Esophagus (tissue), 2 donors: ENCODE measurements around the gene SLC39A11. TPM values are rescaled to one million over a fixed set of nuclear protein-coding genes. Genes with fewer than 3 reads are reported as not detected.
"Not testable (repeated sequence)": the region's sequence is repeated elsewhere in the genome, so short reads cannot be mapped to it uniquely, and the experiment has no call there.

ENCODE experiments used
- H3K27ac ChIP-seq, 2 donors: one replicate each; pipeline ENCODE4 v1.5.1; 2013; ENCODE audit warnings: low read depth in 2 of 2, mild to moderate bottlenecking in 2 of 2, inconsistent platforms in 1 of 2, low read length in 1 of 2, moderate library complexity in 1 of 2
- H3K27me3 ChIP-seq, 2 donors: one replicate each; pipeline ENCODE4 v1.6.1; 2013; ENCODE audit warnings: low read length in 2 of 2, control low read depth in 1 of 2, mild to moderate bottlenecking in 1 of 2; ENCODE audit not compliant: insufficient read depth in 2 of 2, control insufficient read depth in 1 of 2
- H3K36me3 ChIP-seq, 2 donors: one replicate each; pipeline ENCODE4 v1.6.1; 2013; ENCODE audit warnings: low read length in 1 of 2; ENCODE audit not compliant: control insufficient read depth in 2 of 2, insufficient read depth in 2 of 2
- H3K4me1 ChIP-seq, 2 donors: one replicate each; pipeline ENCODE4 v1.6.1; 2013; ENCODE audit warnings: low read length in 1 of 2; ENCODE audit not compliant: control insufficient read depth in 2 of 2, insufficient read depth in 2 of 2
- H3K4me3 ChIP-seq, 2 donors: one replicate each; pipeline ENCODE4 v1.5.1; 2013; ENCODE audit warnings: low read length in 2 of 2, mild to moderate bottlenecking in 2 of 2, low read depth in 1 of 2, moderate library complexity in 1 of 2
- H3K9me3 ChIP-seq, 2 donors: one replicate each; pipeline ENCODE4 v1.6.1; 2013; ENCODE audit warnings: mild to moderate bottlenecking in 2 of 2, low read depth in 1 of 2, low read length in 1 of 2, moderate library complexity in 1 of 2; ENCODE audit not compliant: control insufficient read depth in 2 of 2, insufficient read depth in 1 of 2
- WGBS, 2 donors: extraction: QIAGEN DNeasy Blood & Tissue Kit; methylation state at CpG; one replicate each; pipeline ENCODE4 v1.1.7; 2013; 5-methylcytosine and 5-hydroxymethylcytosine counted together
- polyA plus RNA-seq, 2 donors: library from polyadenylated mRNA; stranded (reverse); fragments of 200-250 nt; gene quantifications; one replicate each; pipeline ENCODE4 v1.2.3, GENCODE V29; 2013
- donor health status: healthy with polysubstance abuse.
- donor health status: Bipolar disorder and iron deficiency.

The SLC39A11 gene
- polyA plus RNA-seq, 2 donors, result 10.6 to 11.7 TPM

GRCh38 chr17:72775919-72776318 lies 316.6 kb downstream of the SLC39A11 start:
- H3K9me3 ChIP-seq, result no peaks in the 10 kb centered on the region
- no peak overlapping the region for H3K27ac ChIP-seq
- H3K36me3 ChIP-seq, result peaks cover 0 to 2% of the 10 kb centered on the region in 2 donors
- H3K27me3 ChIP-seq, result no peaks in the 10 kb centered on the region
- no peak overlapping the region for H3K4me3 ChIP-seq
- H3K4me1 ChIP-seq, result no peaks in the 10 kb centered on the region
- WGBS, 2 donors, result 76 to 86% methylated on average over 4 of the region's 4 CpGs

- H3K4me3 ChIP-seq, result no peak overlapping the region
- 95 to 96% methylated on average over 5 of the region's 5 CpGs for WGBS, 2 donors
- peaks cover 0 to 2% of the 10 kb centered on the region in 2 donors for H3K36me3 ChIP-seq
- H3K27me3 ChIP-seq, result no peaks in the 10 kb centered on the region
- no peaks in the 10 kb centered on the region for H3K4me1 ChIP-seq
- peaks cover 0 to 3% of the 10 kb centered on the region in 2 donors for H3K9me3 ChIP-seq
- no peak overlapping the region for H3K27ac ChIP-seq
Measured at GRCh38 chr17:72775237-72775636, 317.3 kb downstream of the SLC39A11 start.

GRCh38 chr17:72774236-72774635 lies 318.3 kb downstream of the SLC39A11 start:
- H3K9me3 ChIP-seq, result peaks cover 0 to 4% of the 10 kb centered on the region in 2 donors
- no peaks in the 10 kb centered on the region for H3K4me1 ChIP-seq
- no peaks in the 10 kb centered on the region for H3K27me3 ChIP-seq
- 78 to 87% methylated on average over 4 of the region's 4 CpGs for WGBS, 2 donors
- H3K4me3 ChIP-seq, result no peak overlapping the region
- H3K27ac ChIP-seq, result no peak overlapping the region
- H3K36me3 ChIP-seq, result peaks cover 0 to 2% of the 10 kb centered on the region in 2 donors

- not testable (repeated sequence) for H3K27ac ChIP-seq, H3K4me3 ChIP-seq, H3K9me3 ChIP-seq, H3K27me3 ChIP-seq, H3K4me1 ChIP-seq, H3K36me3 ChIP-seq
- WGBS, 2 donors, result 90 to 94% methylated on average over 1 of the region's 1 CpG
Measured at GRCh38 chr17:72773225-72773624, 319.3 kb downstream of the SLC39A11 start.

GRCh38 chr17:72772331-72772821 lies 320.1 kb downstream of the SLC39A11 start:
- no peak overlapping the region for H3K4me3 ChIP-seq
- WGBS, 2 donors, result 94 to 96% methylated on average over 7 of the region's 7 CpGs
- H3K27me3 ChIP-seq, result no peaks in the 10 kb centered on the region
- no peaks in the 10 kb centered on the region for H3K4me1 ChIP-seq
- peaks cover 0 to 4% of the 10 kb centered on the region in 2 donors for H3K9me3 ChIP-seq
- H3K27ac ChIP-seq, result no peak overlapping the region
- H3K36me3 ChIP-seq, result peaks cover 0 to 2% of the 10 kb centered on the region in 2 donors

GRCh38 chr17:72771734-72772133 lies 320.8 kb downstream of the SLC39A11 start:
- Histone ChIP-seq H3K4me3 (no peak overlapping the region), H3K27ac (no peak overlapping the region), H3K4me1 (no peaks in the 10 kb centered on the region), H3K9me3 (peaks cover 0 to 4% of the 10 kb centered on the region in 2 donors), H3K27me3 (no peaks in the 10 kb centered on the region), H3K36me3 (peaks cover 0 to 2% of the 10 kb centered on the region in 2 donors)
- 93 to 98% methylated on average over 3 of the region's 3 CpGs for WGBS, 2 donors

GRCh38 chr17:72766761-72767356 lies 325.6 kb downstream of the SLC39A11 start:
- Histone ChIP-seq H3K4me1 (no peaks in the 10 kb centered on the region), H3K4me3 (no peak overlapping the region), H3K27ac (no peak overlapping the region), H3K27me3 (no peaks in the 10 kb centered on the region), H3K36me3 (peaks cover 0 to 2% of the 10 kb centered on the region in 2 donors), H3K9me3 (peaks cover 0 to 4% of the 10 kb centered on the region in 2 donors)
- WGBS, 2 donors, result 82 to 89% methylated on average over 4 of the region's 4 CpGs

- Histone ChIP-seq H3K4me1 (no peaks in the 10 kb centered on the region), H3K36me3 (no peaks in the 10 kb centered on the region), H3K4me3 (no peak overlapping the region), H3K27me3 (no peaks in the 10 kb centered on the region), H3K27ac (no peak overlapping the region), H3K9me3 (peaks cover 0 to 4% of the 10 kb centered on the region in 2 donors)
- 87 to 88% methylated on average over 11 of the region's 11 CpGs for WGBS, 2 donors
Measured at GRCh38 chr17:72765368-72766153, 326.9 kb downstream of the SLC39A11 start.

GRCh38 chr17:72764632-72765041 lies 327.9 kb downstream of the SLC39A11 start:
- H3K27me3 ChIP-seq, result no peaks in the 10 kb centered on the region
- no peaks in the 10 kb centered on the region for H3K4me1 ChIP-seq
- no peaks in the 10 kb centered on the region for H3K36me3 ChIP-seq
- no peaks in the 10 kb centered on the region for H3K9me3 ChIP-seq
- no peak overlapping the region for H3K4me3 ChIP-seq
- WGBS, 2 donors, result 83 to 88% methylated on average over 3 of the region's 3 CpGs
- no peak overlapping the region for H3K27ac ChIP-seq
